Measurements from ENCODE around the gene SLC35F4.

Gene SLC35F4

DNA sequence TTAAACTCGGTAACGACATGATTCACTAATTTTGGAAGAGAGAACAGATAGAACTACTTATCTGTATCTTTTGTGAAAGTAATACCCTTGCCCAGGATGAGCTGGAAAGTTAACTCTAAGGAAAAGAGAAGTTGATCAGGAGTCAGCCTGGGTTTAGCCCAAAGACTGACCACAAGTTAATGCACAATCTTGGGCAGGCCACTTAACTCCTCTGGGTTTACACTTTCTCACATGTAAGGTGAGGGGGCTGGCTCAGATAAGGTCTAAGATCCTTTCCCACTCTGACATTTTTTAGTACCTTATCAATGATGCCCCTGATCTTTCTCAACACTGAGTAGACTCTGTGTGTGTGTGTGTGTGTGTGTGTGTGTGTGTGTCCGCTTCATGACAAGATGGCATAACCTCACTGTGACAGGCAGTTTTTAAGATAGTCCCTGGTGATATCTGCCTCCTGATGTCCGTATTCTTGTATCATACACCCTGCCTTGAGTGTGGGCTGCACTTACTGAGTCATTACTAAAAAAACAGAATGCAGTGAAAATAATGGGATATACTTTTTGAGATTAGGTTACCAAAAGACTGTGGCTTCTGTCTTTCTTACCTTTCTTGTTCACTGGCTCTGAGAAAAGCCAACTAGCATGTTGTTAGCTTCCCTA lies 316.0 kb downstream of the SLC35F4 start:
- in situ Hi-C loops (cut with MboI; ENCODE audit: low sequenced_read_pairs) = no loop called here

- in situ Hi-C loops (cut with MboI; ENCODE audit: low sequenced_read_pairs) = no loop called here
Measured at GRCh38 chr14:57549016-57549564, 316.8 kb downstream of the SLC35F4 start.

DNA sequence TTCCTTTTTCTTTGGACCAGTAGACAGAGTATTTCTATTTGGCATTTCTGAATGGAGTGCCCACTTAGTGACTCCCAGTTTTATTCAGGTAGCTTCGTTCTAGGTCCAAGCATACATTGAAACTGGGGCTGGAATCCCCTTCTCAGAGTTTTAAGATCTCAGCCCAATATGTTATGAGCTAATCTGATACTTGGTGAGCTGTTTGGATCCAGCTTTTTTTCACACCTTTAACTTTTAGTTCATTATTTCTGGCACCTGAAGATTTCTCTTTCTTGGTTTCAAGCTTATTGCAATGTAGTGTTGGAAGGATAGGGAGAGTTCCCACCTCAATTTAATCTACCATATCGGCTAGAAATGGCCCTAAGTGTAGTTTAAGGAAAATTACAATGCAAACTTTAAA lies 318.8 kb downstream of the SLC35F4 start:
- in situ Hi-C loops (cut with MboI; ENCODE audit: low sequenced_read_pairs) = no loop called here

DNA sequence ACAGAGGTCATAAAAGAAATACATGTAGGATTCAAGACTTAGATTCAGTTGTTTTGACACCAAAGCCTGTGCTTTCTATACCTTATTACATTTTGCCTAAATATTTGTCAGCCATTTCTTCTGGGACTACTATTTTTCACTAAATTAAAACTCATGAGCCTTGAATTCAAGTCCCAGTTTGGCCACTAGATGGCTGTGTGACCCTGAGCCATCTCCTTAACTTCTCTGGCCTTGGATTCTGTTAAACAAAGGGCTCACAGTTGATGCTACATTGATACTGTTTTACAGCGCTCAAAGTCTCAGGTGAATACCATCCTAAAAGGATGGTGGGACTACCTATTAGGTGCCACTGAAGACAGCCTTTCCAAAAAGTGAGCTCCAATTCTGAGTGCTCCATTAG lies 332.7 kb downstream of the SLC35F4 start:
- in situ Hi-C loops (cut with MboI; ENCODE audit: low sequenced_read_pairs) = no loop called here

- in situ Hi-C loops (cut with MboI; ENCODE audit: low sequenced_read_pairs) = no loop called here
Measured at GRCh38 chr14:57530571-57530970, 335.3 kb downstream of the SLC35F4 start.

GRCh38 chr14:57526942-57527341 lies 338.9 kb downstream of the SLC35F4 start:
- in situ Hi-C loops (cut with MboI; ENCODE audit: low sequenced_read_pairs) = no loop called here

GRCh38 chr14:57519043-57519442 lies 346.8 kb downstream of the SLC35F4 start:
- in situ Hi-C loops (cut with MboI; ENCODE audit: low sequenced_read_pairs) = no loop called here

Measured in HL-60/S4 (cell line).